Stimulated activated CD4-positive, alpha-beta T cell treated with anti-CD3 and anti-CD28 coated beads, Interleukin-2, amount 100 ng/mL, for 24 hours (primary cell): ENCODE measurements around the gene TNFAIP8.

Experiments
- DNase-seq, 2 donors: peaks; one replicate each; pipeline ENCODE4 v3.0.0-alpha.2; 2020

Gene TNFAIP8

GRCh38 chr5:119373449-119373858 is 17.6 kb downstream of the TNFAIP8 start:
- no peak for DNase-seq

- DNase-seq = no peak
These were observed 19.1 kb downstream of the TNFAIP8 start for GRCh38 chr5:119374901-119375300.

- DNase-seq = no peak
These were observed 21.2 kb downstream of the TNFAIP8 start for GRCh38 chr5:119377066-119377465.

- no peak for DNase-seq
These were observed 22.4 kb downstream of the TNFAIP8 start for GRCh38 chr5:119378075-119378700.

GRCh38 chr5:119379096-119379495 is 23.3 kb downstream of the TNFAIP8 start:
- no peak for DNase-seq

GRCh38 chr5:119379942-119380547 is 24.2 kb downstream of the TNFAIP8 start:
- DNase-seq = no peak

- DNase-seq = no peak
These were observed 26.4 kb downstream of the TNFAIP8 start for GRCh38 chr5:119382169-119382568.

GRCh38 chr5:119383008-119383407 is 27.2 kb downstream of the TNFAIP8 start:
- no peak for DNase-seq

GRCh38 chr5:119385136-119385535 is 29.3 kb downstream of the TNFAIP8 start:
- DNase-seq = no peak

GRCh38 chr5:119385536-119386128 is 29.8 kb downstream of the TNFAIP8 start:
- DNase-seq = no peak

- no peak for DNase-seq
These were observed 31.0 kb downstream of the TNFAIP8 start for GRCh38 chr5:119386596-119387344.

GRCh38 chr5:119387945-119388618 is 32.3 kb downstream of the TNFAIP8 start:
- DNase-seq = no peak

GRCh38 chr5:119388619-119389190 is 32.9 kb downstream of the TNFAIP8 start:
- no peak for DNase-seq

GRCh38 chr5:119389288-119390030 is 33.6 kb downstream of the TNFAIP8 start:
- DNase-seq = no peak

GRCh38 chr5:119390404-119390803 is 34.6 kb downstream of the TNFAIP8 start:
- no peak for DNase-seq

- DNase-seq = no peak
These were observed 37.4 kb downstream of the TNFAIP8 start for GRCh38 chr5:119393201-119393691.

GRCh38 chr5:119393746-119394145 is 37.9 kb downstream of the TNFAIP8 start:
- DNase-seq = no peak

GRCh38 chr5:119395080-119395836 is 39.4 kb downstream of the TNFAIP8 start:
- DNase-seq = no peak

GRCh38 chr5:119396030-119396664 is 40.3 kb downstream of the TNFAIP8 start:
- no peak for DNase-seq
